ENCODE measurements around the gene TMEM131.

TMEM131 gene

GRCh38 chr2:97808816-97809215 is 186.9 kb downstream of the TMEM131 start:
- no peak for TF ChIP-seq CTCF (IDR thresholded peaks at IDR 0.05; ENCODE audit: low read depth, low read length)
- H3K4me3 ChIP-seq (ENCODE audit: low read depth, low read length) = no peak overlapping the region
- no peak for DNase-seq (ENCODE audit: low read depth, low spot score)
- in situ Hi-C loops (cut with HindIII; ENCODE audit: low sequenced_read_pairs) = no loop called here

GRCh38 chr2:97806738-97807618 is 188.8 kb downstream of the TMEM131 start:
- no peak overlapping the region for H3K4me3 ChIP-seq (ENCODE audit: low read depth, low read length)
- peak; percentile 95 for TF ChIP-seq CTCF (IDR thresholded peaks at IDR 0.05; ENCODE audit: low read depth, low read length)
- in situ Hi-C loops (cut with HindIII; ENCODE audit: low sequenced_read_pairs) = no loop called here
- peak; percentile 72 for DNase-seq (ENCODE audit: low read depth, low spot score)

- TF ChIP-seq CTCF (IDR thresholded peaks at IDR 0.05; ENCODE audit: low read depth, low read length) = no peak
- no peak for DNase-seq (ENCODE audit: low read depth, low spot score)
- in situ Hi-C loops (cut with HindIII; ENCODE audit: low sequenced_read_pairs) = no loop called here
- H3K4me3 ChIP-seq (ENCODE audit: low read depth, low read length) = no peak overlapping the region
Measured at GRCh38 chr2:97805776-97806175, 190.0 kb downstream of the TMEM131 start.

- in situ Hi-C loops (cut with HindIII; ENCODE audit: low sequenced_read_pairs) = no loop called here
- TF ChIP-seq CTCF (IDR thresholded peaks at IDR 0.05; ENCODE audit: low read depth, low read length) = no peak
- no peak for DNase-seq (ENCODE audit: low read depth, low spot score)
- H3K4me3 ChIP-seq (ENCODE audit: low read depth, low read length) = no peak overlapping the region
Measured at GRCh38 chr2:97801028-97801427, 194.7 kb downstream of the TMEM131 start.

- no peak for TF ChIP-seq CTCF (IDR thresholded peaks at IDR 0.05; ENCODE audit: low read depth, low read length)
- no peak overlapping the region for H3K4me3 ChIP-seq (ENCODE audit: low read depth, low read length)
- DNase-seq (ENCODE audit: low read depth, low spot score) = no peak
- in situ Hi-C loops (cut with HindIII; ENCODE audit: low sequenced_read_pairs) = no loop called here
Measured at GRCh38 chr2:97798416-97798815, 197.3 kb downstream of the TMEM131 start.

- TF ChIP-seq CTCF (IDR thresholded peaks at IDR 0.05; ENCODE audit: low read depth, low read length) = no peak
Measured at GRCh38 chr2:97797355-97797754, 198.4 kb downstream of the TMEM131 start.

More at GRCh38 chr2:97797355-97797754, 198.4 kb downstream of the TMEM131 start:
- DNase-seq (ENCODE audit: low read depth, low spot score) = no peak
- H3K4me3 ChIP-seq (ENCODE audit: low read depth, low read length) = no peak overlapping the region
- in situ Hi-C loops (cut with HindIII; ENCODE audit: low sequenced_read_pairs) = no loop called here

Measured in astrocyte of the spinal cord (primary cell).